HuH-7 (cell line): ENCODE data around the gene HMX1.

Experiments used
- DNase-seq: peaks from one replicate; pipeline ENCODE4 v3.0.0; 2011; ENCODE audit warnings: low spot score

HMX1 gene

DNA sequence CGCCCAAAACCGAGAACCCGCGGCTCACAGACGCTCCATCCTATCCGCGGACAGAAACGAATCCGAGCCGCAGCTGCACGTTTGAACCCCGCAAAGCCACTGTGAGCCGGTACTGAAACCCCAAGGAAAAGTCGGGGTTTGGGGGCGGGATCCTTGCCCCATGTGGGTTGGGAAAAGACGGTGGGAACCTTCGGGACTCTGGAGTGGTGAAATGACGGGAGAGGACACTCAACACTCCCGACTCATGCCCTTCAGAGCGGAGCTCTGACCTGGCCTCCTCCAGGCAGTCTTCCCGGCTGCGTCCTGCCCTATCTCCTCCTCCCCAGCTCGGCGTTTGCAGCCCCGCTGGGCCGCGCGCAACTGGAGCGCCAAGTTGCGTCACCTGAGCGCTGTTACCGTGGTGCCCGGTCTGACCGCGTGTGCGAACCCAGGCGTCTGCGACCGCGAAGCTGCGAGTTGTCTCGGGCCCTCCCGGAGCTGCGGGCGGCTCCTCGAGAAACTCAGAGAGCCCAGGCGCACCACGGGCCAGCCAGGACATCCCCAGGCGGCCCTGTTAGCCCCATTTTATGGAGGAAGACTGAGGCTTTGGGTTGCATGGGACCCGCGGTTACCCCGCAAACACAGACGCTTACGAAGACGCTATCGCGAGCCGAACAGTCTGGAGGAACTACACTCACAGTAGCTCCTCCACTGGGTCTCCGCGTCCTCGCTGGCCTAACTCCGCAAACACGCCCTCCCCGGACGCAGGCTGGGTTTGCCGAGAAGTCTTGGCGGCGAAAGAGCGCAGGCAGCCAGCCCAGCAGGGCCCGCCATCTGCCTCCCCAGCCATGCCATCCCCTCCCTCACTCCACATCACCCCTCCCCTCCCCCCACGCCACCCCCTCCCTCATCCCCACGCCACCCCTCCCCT is 20.3 kb upstream of the HMX1 start:
- DNase-seq = no peak

DNA sequence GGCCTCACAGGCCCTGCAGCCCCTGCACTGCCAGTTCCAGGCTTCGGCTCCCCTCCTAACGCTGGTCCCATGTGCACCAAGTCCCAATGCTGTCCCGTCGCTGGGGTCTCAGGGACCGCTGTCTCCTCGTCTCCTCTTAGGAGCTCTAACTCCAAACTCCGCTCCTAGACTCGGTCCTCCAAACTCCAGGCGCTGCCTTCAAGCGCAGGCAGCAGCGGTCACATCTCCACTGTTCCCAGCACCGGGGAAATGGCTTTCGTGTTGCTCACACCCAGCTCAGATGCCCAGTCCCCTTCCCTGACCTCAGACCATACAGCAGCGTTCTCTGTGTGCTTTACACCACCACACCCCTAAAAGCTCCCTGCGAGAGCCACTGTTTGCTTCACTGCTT is 19.6 kb upstream of the HMX1 start:
- no peak for DNase-seq

- DNase-seq = no peak
Measured at GRCh38 chr4:8888856-8889255, 17.2 kb upstream of the HMX1 start.

DNA sequence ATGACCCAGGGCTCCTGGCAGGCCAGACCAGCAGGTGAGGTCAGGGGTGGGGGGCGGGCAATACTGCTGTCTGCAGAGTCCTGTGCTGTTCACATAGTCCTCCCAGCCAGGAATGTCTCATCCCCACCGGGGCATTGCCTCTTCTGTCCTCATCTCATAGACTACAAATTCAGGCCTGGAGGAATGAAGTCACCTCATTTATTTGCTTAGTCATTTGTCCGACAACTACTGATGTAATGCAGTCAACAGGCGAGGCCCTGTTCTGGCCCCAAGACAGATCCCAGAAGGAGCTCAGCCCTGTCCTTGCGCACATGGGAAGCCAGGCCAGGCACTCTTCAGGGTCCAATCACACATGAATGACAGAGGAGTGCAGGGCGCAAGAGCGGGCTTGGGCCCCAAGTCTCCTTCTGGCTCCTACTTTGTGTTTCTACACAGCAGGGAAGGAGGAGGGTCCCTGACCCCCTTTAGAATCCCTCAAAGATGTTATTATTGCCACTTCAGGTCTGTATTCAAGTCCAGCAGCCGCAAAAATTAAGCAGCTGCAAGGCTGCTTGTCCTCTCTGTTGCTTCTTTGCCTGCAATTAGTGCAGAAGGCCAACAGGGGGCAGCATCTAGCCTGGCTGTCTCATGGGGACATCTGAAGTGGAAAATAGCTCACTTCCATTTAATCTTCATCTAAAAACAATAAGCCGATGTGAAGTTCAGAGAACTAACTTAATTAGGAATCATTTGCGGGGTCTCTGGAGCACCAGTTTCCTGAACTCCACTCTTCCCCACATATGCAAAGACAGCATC is 15.2 kb upstream of the HMX1 start:
- no peak for DNase-seq

DNA sequence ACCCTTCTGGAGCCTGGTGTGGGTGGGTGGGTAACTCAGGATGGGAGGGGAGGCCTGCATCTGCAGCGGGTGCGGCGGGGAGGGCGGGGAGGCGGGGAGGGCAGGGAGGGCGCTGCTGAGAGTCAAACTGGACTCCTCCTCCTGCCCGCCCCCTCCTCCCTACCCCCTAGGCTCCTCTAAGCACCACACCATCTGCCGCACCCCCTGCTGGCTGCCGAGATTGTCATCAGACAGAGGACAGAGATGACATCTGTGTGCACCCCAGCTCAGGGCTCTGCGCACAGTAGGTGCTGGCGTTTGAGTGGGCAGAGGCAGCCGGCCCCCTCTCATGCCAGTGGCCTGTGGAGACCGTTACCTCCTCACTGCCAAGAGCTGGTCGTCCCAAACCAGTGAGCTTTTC is 10.6 kb upstream of the HMX1 start:
- no peak for DNase-seq

DNA sequence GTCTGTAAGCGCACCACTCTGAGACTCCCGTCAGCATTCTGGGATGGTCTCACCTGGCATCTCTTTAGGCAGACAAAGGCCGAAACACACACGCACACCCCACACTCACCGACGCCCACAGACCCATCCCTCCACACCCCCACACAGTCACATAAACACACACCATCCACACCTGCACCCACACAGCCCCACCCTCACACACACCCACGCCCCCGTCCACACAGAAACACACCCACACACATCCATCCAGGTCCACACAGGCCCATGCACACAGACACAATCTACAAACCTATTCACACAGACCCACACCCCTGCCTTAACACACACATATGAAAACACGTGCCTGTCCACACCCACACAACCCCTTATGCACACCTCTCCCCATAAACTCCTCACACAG is 9.2 kb upstream of the HMX1 start:
- DNase-seq = no peak

DNA sequence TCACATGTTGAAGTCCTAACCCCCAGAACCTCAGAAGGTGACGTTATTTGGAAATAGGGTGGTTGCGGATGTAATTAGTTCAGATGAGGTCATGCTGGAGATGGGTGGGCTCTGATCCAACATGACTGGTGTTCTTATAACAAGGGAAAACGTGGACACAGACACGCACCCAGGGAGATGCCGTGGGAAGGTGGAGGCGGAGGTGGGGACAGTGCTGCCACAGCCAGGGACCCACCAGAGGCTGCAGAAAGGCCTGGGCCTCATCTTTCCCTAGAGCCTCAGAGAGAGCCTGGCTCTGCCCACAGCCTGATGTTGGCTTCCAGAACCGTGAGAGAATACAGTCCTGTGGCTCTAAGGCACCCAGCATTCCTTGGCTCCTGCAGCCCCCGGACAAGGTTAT is 7.9 kb upstream of the HMX1 start:
- DNase-seq = no peak

- DNase-seq = no peak
Measured at GRCh38 chr4:8878421-8878820, 6.8 kb upstream of the HMX1 start.

GRCh38 chr4:8877780-8878040 is 6.1 kb upstream of the HMX1 start:
- DNase-seq = no peak

DNA sequence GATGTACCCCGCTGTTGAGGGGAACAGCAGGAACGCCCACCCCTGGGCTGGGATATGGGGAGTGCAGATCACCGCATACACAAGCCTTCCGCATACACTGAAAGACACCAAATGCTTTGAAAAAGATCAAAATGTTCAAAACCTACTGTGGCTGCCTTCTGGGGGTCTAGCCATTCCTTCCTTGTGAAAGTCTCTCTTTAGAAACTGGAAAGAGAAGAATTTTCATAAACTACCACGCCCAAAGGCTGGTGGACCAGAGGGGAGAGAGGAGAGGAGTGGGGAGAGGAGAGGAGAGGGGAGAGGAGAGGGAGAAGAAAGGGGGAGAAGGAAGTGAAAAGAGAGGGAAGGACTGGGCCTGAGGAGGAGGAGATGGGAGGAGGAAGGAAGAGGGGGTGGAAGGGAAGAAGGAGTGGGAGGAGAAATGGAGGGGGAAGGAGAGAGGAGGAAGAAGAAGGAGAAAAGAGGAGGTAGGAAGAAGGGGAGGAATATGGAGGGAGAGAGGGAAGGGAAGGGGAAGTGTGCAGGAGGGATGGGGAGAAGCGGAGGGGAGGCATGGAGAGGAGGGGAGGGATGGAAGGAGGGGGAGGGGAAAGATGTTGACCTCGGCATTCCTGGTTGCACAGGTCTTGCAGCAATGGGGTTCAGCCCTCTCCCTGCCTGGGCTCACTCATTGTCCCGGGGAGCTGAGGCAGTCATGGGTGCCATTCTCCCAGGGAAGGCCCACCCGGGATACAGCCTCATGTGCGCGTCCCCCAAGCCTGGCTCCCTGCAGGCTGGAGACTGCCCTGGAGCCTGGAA is 5.5 kb upstream of the HMX1 start:
- DNase-seq = no peak

GRCh38 chr4:8874896-8875680 is 3.4 kb upstream of the HMX1 start:
- no peak for DNase-seq

DNA sequence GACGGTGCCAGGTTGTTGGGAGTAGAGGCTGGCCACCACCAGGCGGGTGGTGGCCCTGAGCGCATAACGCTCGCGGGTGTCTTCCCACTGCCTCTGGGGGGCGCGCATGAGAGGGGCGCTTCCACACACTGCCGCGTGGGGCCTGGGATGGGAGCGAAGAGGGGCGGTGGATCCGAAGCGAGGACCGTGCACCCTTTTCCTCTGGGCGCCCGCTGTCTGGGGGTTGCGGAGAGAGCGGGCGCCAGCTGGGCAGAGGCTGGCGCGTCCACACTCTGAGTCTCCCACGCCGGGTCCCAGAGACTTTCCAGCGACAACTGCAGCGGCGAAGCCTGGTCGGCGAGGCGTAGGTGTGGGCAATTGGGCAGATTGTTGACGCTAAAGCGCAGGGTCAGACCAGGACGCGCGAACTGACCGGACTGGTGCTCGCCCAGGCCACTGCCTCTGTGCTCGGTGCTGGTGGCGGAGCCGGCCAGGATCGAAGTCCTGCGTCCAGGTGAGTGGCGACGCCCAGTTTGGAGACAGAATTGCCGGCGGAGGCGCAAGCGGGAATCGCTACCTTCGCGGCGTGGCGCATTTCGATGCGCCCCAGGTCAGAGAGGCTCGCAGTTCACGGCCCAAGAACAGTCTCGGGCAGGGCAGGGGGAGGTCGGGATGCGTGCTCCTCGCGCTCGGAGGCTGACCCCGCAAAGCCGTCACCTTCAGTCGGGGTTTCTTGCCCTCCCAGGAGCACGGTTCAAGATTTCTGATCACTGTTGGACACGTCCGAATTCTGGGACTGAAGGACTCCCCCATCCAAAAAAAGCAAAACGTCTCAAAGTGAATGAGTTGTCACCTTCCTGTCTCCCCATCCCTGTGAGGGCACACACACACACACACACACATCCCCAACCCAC is 2.6 kb upstream of the HMX1 start:
- DNase-seq = no peak

DNA sequence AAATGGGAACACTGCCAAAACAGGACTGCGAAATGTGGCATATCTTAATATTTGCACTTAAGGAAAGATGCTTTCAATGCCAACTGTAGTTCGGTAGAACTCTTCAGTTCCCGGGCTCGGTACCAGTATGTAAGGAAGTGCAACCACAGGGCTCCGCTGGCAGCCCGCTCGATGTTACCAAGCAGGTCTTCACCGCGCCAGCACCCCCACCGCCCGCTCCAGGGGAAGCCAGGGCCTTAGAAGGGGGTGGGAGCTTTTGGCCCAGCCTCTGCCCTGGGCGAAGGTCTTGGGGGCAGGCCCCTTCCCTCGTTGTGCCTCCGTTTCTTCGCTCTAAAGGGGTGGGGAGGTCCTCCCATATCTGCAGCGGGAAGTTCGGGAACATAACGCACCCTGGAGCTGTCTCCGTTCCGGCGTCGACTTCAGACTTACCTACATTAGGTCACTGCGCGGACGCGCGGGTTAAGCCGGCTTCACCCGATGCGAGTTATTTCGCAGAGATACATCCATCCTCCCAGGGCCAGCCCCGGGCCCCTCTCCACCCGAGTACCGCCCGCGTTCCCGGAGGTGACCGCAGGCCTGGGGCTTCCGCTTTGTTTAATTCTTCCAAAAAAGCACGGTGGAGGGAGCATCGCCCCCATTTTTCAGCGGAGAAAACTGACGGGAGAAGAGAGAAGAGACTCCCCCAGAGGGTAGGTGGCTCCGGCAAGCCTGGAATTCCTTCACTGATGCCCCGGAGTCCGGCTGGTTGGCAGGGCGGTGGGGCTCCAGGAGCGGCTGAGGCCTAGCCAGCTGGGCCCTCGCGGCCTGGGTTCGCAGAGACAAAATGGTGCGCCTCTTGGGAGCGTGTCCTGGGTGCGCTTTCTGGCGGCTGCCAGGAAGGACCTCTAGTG is 1.0 kb upstream of the HMX1 start:
- no peak for DNase-seq

DNA sequence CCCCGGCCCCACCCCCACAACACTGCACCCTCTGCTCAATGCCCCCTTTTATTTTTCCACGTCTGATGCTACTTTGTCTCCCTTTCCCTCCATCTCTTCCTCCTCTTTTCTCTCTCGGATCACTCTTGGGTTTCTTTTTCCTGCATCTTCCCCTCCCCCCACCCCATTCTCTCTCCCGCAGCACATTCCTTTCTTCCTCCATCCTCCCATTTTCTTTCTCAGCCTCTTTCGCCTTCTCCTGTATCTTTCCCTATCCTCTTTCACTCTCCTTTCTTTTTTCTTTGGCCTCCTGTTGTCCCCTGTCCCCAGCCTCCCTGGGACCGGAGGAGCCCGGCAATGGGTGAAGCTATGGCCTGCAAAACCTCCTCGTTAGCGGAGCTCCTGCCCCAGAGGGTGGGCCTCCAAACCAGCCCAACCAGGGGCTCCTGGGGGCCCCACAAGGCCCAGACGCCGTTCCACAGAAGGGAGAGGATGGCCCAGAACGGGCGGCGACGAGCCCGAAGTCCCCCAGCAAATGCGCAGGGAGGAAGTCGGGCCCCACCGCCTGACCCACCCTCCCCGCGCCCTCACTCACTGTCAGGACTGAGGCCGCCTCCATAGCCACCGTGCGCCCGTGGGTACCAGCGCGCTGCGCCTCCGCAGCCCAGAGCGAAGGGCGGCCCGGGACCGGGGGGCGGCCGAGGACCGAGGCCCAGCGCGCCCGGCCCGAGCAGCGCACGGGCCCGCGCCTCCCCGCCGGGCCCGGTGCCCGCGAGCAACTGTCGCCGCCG is 807 bp downstream of the HMX1 start:
- no peak for DNase-seq

- no peak for DNase-seq
Measured at GRCh38 chr4:8869898-8870646, 1.6 kb downstream of the HMX1 start.

- no peak for DNase-seq
Measured at GRCh38 chr4:8869002-8869897, 2.4 kb downstream of the HMX1 start.

DNA sequence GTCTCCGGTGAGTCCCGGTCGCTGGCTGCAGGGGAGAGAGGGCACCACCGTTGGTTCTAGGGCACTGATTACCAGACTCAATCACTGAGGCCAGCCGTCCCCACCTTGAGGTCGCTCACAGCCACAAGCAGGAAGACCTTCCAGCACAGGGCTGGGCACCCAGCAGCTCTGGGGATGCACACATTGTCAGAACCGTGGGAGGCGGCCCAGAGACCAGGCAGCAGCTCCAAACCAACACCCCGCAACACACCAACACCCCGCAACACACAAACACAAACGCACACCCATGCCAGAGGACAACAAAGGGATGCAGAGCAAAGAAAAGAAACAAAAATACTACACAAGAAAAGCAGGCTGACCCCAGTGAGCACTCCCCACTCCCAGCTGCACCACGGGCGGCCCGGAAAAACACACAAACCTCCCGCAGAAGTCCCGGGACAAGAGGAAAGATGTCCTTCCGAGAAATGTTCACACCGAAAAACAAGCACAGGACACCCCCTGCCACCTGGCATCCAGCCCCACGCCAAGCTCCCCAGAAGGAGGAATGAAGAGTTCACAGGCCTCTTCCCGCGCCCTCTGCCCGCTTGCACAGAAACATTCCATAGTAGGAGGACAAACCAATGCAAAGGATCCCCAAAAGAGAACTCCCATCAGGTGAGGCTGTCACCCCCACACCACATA is 3.2 kb downstream of the HMX1 start:
- no peak for DNase-seq
